NCI-H2107 treated with DMSO at 0.1 percent for 48 hours (cell line): ENCODE data around the gene RAB11FIP4.
A peak's percentile ranks its signal among the peaks of the same experiment; 100 is the strongest.

Experiments used
- DNase-seq: peaks from one replicate; lab custom pipeline; 2025; ENCODE audit not compliant: unreplicated experiment; lab: John Stamatoyannopoulos, UW

The RAB11FIP4 gene

GRCh38 chr17:31537565-31538011, 146.1 kb downstream of the RAB11FIP4 start:
- peak; percentile 26 for DNase-seq

DNA sequence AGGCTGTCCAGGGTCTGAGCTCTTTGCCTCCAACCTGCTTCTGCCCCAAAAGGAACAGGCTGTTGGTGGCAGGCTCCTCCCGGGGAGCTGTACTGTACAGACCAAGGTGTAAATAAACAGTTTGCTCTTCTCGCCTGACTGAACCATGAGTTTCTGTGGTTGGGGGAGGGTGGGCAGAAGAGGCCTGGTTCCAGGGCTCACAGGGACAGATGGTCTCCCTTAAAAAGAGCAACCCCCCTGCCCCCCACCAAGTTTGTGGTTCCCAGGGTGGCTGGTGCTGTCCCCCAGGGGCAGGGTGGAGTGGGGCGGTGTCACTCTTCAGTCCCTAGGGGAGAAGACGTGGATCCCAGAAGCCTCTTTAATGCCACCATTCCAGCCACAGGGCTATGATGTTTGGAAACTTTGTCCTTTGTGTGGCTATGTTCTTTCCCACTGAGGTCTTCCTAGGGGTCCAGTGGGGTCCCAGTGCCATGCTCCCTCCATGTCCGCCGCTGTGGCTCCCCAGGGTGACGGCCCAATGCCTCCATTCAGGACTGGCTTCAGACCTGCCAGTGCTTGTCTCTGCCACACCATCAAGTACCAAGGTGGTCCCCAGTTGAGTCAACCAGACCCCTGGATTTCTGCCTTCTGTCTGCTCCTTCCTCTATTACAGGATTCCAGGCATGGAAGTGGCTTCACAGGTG, 146.7 kb downstream of the RAB11FIP4 start:
- peak; percentile 56 for DNase-seq

DNA sequence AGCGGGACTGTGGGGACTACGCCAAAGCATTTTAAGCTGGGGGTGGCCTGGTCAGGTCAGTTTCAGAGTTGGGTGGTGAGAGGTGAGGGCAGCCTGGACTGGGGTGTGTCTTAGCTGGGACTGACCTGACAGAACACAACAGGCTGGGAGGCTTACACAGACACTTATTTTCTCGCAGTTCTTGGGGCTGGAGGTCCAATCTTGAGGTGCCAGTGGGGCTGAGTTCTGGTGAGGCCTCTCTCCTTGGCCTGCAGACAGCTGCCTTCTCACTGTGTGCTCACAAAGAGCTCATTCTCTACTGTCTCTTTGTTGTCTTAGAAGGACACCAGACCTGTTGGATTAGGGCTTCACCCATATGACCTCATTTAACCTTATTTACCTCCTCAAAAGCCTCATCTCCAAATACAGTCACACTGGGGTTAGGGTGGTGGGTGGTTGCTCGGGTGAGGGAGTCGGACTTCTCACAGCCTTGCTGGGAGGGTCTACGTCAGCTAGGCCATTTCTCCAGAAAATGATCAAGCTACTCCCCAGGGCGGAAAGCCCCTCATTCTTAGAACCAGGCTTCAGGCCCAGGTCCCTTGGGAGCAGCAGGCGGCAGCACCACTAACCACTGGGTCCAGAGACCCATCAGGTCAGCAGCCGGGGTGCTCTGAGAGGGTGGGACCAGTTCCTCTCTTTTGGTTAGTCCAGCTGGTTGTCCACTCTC, 149.3 kb downstream of the RAB11FIP4 start:
- no peak for DNase-seq

- no peak for DNase-seq
Measured at GRCh38 chr17:31541559-31541958, 150.1 kb downstream of the RAB11FIP4 start.

DNA sequence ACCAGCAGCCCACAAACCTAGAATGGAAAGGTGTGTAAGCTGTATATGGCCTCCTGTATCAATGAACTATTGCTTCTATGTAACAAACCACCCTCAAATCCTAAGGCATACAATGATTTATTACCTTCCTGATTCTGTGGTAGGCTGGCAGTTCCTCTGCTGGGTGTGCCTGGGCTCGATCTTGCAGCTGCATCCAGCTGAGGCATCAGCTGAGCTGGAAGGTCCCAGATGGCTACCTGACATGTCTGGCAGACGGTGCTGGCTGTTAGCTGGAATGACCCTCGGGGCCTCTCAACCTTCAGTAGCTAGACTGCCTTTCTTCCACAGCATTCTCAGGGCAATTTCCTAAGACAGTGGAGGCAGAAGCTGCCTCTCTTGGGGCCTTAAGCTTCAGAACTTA, 152.7 kb downstream of the RAB11FIP4 start:
- DNase-seq: no peak

DNA sequence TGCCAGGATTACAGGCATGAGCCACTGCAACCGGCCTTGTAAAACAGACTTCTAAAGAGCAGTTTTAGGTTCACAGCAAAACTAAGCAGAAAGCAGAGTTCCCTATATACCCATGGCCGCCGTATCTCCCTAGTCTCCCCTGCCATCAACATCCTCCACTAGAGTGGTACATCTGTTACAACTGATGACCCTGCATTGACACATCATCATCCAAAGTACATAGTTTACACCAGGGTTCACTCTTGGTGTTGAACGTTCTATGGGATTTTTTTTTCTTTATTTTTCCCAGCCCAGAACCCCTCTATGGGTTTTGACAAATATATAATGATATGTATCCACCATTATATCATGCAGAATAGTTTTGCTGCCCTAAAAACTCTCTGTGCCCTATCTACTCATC, 155.2 kb downstream of the RAB11FIP4 start:
- DNase-seq: no peak

DNA sequence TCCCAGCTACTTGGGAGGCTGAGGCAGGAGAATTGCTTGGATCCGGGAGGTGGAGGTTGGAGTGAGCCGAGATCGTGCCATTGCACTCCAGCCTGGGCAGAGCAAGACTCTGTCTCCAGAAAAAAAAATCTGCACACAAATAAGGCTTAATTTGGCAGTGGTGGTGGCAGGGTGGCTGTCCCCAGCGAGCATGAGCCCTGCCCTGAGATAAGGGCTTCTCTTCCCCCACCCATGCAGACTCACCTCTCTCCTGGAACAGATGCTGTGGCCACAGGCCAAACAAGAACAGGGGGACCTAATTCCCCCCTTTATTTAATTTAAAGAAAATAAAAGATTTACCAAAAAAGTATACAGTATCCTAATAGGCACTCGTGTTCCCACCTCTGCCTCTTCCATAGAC, 157.2 kb downstream of the RAB11FIP4 start:
- DNase-seq: no peak

DNA sequence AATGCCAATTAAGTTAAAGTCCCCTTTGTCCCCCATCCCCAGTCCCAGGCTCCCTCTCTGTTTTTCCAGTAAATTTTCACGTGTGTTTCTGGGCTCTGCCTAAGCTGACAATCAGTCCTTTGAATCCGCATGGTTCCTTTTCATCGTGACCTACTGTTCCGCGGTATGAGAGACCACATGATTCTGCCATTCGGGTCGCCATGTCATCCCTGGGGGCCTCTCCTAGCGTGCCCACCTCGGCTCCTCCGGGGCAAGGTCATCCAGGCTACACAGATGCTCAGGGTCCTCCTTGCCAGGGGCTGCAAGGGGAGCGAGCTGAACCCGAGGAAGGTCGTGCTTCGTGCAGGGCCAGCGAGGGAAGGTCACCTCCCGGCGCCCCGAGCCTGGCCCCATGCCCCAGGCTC, 157.6 kb downstream of the RAB11FIP4 start:
- no peak for DNase-seq

- DNase-seq: peak; percentile 26
Measured at GRCh38 chr17:31549525-31550388, 158.3 kb downstream of the RAB11FIP4 start.

DNA sequence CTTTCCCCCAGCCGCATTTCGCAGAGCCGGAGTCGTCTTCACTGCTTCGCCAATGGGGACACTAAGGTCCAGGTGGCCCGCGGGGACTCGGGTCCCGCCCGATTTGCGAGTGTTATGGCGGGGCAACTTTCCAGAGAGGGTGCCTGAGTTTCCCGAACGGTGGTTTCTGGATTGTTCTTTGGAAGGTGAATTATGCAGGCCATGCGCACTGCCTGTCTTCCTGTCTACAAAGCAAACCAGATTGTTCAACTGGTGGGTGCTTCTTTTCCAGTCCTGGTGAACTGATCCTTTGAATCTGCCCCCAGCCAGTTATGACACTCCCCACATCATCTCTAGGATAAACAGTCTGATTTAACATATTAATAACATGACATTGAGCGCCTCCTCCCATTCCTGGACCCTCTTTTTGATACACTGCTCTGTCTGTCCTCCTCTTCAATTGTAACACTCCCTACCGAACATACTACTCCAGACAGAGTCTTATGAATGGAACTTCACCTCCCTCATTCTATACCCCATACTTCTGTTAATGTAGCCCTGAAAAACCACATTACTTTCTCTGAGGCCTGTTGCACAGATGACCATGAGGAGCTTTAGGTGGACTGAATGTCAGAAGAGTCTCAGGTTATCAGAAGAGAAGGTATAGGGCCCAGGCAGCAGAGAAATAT, 159.0 kb downstream of the RAB11FIP4 start:
- no peak for DNase-seq

- no peak for DNase-seq
Measured at GRCh38 chr17:31552568-31552967, 161.1 kb downstream of the RAB11FIP4 start.

GRCh38 chr17:31553506-31553905, 162.0 kb downstream of the RAB11FIP4 start:
- no peak for DNase-seq

DNA sequence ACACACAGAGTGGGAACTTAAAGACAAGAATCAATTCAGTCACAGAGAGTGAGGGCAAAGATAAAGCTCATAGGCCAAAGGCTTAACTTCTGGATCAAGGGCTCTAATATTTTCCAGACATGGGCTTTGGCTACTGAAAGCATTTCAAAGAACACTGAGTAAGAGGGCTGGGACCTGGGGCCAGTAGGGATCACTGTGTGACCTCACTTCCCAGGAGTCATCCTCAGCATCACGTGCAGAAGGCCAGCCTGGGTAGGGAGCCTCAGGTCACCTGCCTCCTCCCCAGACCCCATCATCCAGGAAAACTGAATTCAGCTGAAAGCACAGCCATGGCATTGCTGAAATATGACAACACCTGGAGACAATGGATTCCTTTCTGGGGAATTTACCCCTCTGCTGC, 163.5 kb downstream of the RAB11FIP4 start:
- no peak for DNase-seq

DNA sequence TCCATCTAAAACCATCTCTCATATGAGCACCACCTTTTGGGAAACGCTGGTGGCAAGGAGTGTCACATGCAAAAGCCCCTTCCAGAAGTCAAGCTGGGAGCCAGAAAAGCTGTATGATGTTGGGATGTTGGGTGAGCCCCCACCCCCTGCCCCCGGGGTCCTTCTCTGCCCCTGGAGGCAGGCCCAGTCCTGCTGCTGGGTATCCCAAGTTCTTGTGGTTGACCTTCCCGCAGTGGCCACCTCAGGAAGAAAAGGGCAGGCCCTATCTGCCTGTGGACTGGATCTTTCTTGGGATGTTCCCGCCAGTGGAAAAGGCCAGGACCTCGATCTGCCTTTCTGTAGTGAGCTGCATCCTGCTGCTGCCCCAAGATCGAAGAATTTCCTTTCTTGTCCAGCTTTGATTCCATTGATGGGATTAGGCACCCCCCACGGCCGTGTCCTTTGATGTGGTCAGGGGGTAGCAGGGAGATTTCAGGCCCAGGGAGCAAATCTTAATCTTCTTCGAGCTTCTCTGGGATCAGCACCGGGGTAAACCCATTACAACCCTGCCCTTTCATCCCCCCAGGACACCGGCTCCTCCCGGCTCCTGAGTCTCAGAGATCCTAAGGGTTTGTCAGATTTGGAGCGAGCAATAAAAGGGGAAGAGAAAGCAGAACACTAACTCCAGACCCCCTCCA, 165.6 kb downstream of the RAB11FIP4 start:
- no peak for DNase-seq

DNA sequence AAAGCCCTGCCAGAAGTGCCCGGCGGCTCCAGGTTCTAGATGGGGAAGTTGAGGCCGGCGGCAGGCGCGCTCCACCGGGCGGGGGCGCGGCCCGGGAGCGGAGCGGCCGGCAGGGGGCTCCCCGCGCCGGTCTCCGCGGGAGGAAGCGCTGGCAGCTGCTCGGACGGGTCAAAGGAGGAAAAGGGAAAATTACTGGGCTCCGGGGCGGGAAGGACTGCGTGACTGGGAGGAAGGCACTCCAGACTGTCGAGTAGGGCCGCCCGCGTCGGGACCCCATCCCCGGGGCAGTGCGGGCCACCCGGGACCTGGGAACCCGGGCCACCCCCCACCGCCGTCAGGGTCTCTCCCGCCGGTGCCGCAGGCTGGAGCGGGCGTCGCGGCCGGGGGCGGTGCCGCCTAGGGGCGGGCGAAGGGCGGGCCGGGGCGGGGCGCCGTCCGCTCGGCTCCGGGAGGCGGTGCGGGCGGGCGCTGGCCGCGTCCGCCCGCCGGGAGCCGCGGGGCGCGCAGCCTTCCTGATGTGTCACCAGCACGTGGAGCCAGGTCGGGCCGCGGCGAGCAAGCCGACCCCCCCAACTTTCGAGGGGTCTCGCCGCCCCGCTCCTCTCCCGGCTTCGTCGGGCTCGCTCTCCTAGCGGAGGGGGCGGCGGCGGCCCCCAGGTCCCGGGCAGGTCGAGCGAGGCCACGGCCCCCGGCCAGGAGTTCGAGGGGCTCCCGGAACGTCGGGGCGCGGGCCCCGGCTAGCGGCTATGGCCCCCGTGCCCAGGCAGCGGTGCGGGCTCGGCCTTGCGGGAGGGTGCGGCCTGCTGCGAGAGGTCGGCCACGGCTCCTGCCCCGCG, 167.5 kb downstream of the RAB11FIP4 start:
- peak; percentile 19 for DNase-seq

- DNase-seq: no peak
Measured at GRCh38 chr17:31559584-31560501, 168.4 kb downstream of the RAB11FIP4 start.

- DNase-seq: no peak
Measured at GRCh38 chr17:31560616-31561235, 169.3 kb downstream of the RAB11FIP4 start.
